ENCODE data around the gene HSD3B7. TPM values are rescaled to one million over a fixed set of nuclear protein-coding genes. Genes with fewer than 3 reads are reported as not detected.
A peak's percentile ranks its signal among the peaks of the same experiment; 100 is the strongest.

Gene HSD3B7
- total RNA-seq, 1 donor from 2014 or later: 2.0 TPM

DNA sequence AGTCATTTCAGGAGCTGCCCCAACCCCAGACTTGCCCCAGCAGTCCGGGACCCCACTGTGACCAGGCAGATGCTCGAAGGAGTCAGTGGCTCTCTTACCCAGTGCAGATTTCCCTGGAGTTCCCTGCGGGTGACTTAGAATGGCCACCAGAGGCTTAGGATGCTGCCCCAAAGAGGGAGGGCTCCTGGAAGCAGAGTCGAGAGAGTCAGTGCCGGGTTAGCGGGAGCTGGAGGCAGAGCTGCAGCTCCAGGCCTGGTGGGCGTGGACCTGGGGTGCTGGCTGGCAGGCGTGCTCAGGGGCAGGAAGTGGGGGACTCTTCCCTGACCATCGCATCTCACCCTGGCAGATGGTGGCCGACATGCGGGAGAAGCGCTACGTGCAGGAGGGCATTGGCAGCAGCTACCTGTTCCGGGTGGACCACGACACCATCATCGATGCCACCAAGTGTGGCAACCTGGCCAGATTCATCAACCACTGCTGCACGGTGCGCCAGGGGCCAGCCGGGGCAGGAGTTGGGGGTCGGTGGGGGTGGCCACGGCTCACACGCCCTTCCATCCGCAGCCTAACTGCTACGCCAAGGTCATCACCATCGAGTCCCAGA lies 1.6 kb upstream of the HSD3B7 start:
- Mint-ChIP-seq H3K4me1 (ENCODE audit: low read depth, unreplicated experiment) (no peaks in the 10 kb centered on the region), H3K36me3 (ENCODE audit: unreplicated experiment) (peaks cover 5% of the 10 kb centered on the region), H3K27me3 (ENCODE audit: unreplicated experiment) (peaks cover 10% of the 10 kb centered on the region), H3K4me3 (ENCODE audit: unreplicated experiment) (no peak overlapping the region), H3K27ac (ENCODE audit: unreplicated experiment) (no peak overlapping the region), H3K9me3 (ENCODE audit: unreplicated experiment) (peaks cover 11% of the 10 kb centered on the region)
- DNase-seq: no peak
- TF ChIP-seq, protein P1, sequence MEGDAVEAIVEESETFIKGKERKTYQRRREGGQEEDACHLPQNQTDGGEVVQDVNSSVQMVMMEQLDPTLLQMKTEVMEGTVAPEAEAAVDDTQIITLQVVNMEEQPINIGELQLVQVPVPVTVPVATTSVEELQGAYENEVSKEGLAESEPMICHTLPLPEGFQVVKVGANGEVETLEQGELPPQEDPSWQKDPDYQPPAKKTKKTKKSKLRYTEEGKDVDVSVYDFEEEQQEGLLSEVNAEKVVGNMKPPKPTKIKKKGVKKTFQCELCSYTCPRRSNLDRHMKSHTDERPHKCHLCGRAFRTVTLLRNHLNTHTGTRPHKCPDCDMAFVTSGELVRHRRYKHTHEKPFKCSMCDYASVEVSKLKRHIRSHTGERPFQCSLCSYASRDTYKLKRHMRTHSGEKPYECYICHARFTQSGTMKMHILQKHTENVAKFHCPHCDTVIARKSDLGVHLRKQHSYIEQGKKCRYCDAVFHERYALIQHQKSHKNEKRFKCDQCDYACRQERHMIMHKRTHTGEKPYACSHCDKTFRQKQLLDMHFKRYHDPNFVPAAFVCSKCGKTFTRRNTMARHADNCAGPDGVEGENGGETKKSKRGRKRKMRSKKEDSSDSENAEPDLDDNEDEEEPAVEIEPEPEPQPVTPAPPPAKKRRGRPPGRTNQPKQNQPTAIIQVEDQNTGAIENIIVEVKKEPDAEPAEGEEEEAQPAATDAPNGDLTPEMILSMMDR (IDR thresholded peaks at IDR 0.05; ENCODE audit: partially characterized antibody, unreplicated experiment): no peak

DNA sequence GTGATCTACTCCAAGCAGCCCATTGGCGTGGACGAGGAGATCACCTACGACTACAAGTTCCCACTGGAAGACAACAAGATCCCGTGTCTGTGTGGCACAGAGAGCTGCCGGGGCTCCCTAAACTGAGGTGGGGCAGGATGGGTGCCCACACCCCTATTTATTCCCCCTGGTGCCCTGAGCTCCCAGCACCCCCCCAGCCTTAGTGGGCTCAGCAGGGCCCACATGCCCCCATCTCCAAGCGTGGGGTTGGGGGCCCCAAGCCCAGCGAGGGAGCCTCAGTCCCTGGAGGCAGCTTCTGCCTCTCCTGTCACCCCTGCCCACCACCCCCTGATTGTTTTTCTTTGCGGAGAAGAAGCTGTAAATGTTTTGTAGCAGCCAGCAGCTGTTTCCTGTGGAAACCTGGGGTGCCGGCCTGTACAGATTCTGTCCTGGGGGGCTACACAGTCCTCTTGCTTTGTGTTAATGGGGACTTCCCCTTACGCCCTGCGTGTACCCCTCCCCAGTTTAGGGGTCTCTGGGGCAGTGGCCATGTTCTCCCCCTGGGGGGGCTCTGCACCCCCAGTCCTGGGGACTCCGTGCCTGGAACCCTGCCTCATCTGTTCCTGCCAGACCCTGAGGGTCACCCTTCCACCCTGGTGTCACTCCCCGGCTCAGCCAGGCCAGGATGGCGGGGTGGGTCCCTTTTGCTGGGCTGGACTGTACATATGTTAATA lies 953 bp upstream of the HSD3B7 start:
- TF ChIP-seq, protein P1 (IDR thresholded peaks at IDR 0.05; ENCODE audit: partially characterized antibody, unreplicated experiment): no peak
- H3K27me3 Mint-ChIP-seq (ENCODE audit: unreplicated experiment): peaks cover 7% of the 10 kb centered on the region
- H3K4me1 Mint-ChIP-seq (ENCODE audit: low read depth, unreplicated experiment): no peaks in the 10 kb centered on the region
- no peak overlapping the region for H3K4me3 Mint-ChIP-seq (ENCODE audit: unreplicated experiment)
- no peak overlapping the region for H3K27ac Mint-ChIP-seq (ENCODE audit: unreplicated experiment)
- H3K9me3 Mint-ChIP-seq (ENCODE audit: unreplicated experiment): peaks cover 14% of the 10 kb centered on the region
- DNase-seq: no peak
- H3K36me3 Mint-ChIP-seq (ENCODE audit: unreplicated experiment): peaks cover 5% of the 10 kb centered on the region

DNA sequence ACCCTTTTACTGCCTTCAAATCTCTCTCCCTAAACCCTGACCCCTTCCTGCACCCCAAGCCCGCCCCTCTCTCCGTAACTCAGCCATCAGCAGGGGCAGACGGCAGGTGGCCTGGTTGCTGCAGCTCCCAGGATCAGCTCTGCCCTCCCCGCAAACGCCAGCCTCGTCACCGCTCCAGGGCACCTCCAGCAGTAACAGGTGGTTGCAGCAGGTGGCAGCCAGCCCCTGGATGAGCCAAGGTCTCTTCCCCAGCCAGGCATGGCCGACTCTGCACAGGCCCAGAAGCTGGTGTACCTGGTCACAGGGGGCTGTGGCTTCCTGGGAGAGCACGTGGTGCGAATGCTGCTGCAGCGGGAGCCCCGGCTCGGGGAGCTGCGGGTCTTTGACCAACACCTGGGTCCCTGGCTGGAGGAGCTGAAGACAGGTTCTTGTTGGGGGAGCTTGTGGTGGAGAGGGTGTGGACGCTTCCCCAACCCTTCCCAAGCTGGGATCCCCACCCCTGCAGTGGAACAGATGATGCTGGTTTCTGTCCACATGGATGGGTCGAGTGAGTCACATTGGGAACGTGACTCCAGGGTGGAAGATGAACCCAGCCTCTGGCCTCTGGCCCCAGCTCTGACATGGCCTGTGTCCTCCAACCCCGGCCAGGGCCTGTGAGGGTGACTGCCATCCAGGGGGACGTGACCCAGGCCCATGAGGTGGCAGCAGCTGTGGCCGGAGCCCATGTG lies 558 bp downstream of the HSD3B7 start:
- H3K4me1 Mint-ChIP-seq (ENCODE audit: low read depth, unreplicated experiment): no peaks in the 10 kb centered on the region
- H3K27ac Mint-ChIP-seq (ENCODE audit: unreplicated experiment): no peak overlapping the region
- H3K36me3 Mint-ChIP-seq (ENCODE audit: unreplicated experiment): peaks cover 5% of the 10 kb centered on the region
- peaks cover 14% of the 10 kb centered on the region for H3K9me3 Mint-ChIP-seq (ENCODE audit: unreplicated experiment)
- H3K27me3 Mint-ChIP-seq (ENCODE audit: unreplicated experiment): peaks cover 7% of the 10 kb centered on the region
- TF ChIP-seq, protein P1 (IDR thresholded peaks at IDR 0.05; ENCODE audit: partially characterized antibody, unreplicated experiment): no peak
- peak; percentile 52 for DNase-seq
- no peak overlapping the region for H3K4me3 Mint-ChIP-seq (ENCODE audit: unreplicated experiment)

DNA sequence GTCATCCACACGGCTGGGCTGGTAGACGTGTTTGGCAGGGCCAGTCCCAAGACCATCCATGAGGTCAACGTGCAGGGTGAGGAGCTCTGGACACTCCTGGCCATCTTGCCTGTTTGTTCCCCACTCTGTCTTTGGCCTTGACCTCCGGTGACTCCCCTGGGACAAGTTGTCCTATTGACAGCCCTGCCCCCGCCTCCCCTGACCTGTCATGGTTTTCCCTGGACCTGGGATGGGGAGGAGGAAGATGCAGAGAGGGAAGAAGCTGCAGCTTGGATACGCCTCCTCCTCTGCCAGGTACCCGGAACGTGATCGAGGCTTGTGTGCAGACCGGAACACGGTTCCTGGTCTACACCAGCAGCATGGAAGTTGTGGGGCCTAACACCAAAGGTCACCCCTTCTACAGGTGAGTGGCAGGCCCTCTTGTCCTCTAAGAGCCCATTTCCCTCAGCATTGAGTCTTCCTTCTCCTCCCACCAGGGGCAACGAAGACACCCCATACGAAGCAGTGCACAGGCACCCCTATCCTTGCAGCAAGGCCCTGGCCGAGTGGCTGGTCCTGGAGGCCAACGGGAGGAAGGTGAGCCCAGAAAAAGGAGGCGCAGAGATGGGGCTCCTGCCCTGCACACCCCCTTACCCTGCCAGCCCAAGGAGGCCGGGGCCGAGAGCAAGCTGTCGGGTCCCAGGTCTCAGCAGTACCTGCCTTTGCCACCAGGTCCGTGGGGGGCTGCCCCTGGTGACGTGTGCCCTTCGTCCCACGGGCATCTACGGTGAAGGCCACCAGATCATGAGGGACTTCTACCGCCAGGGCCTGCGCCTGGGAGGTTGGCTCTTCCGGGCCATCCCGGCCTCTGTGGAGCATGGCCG lies 1.4 kb downstream of the HSD3B7 start:
- H3K4me1 Mint-ChIP-seq (ENCODE audit: low read depth, unreplicated experiment): no peaks in the 10 kb centered on the region
- TF ChIP-seq, protein P1 (IDR thresholded peaks at IDR 0.05; ENCODE audit: partially characterized antibody, unreplicated experiment): peak; percentile 36
- no peak overlapping the region for H3K27ac Mint-ChIP-seq (ENCODE audit: unreplicated experiment)
- peaks cover 11% of the 10 kb centered on the region for H3K27me3 Mint-ChIP-seq (ENCODE audit: unreplicated experiment)
- H3K36me3 Mint-ChIP-seq (ENCODE audit: unreplicated experiment): peaks cover 5% of the 10 kb centered on the region
- H3K4me3 Mint-ChIP-seq (ENCODE audit: unreplicated experiment): no peak overlapping the region
- peaks cover 14% of the 10 kb centered on the region for H3K9me3 Mint-ChIP-seq (ENCODE audit: unreplicated experiment)
- DNase-seq: no peak

All from glutamatergic neuron (in vitro differentiated cells).